ENCODE results near the gene PRKACG.

The PRKACG gene

GRCh38 chr9:69013382-69013727 is 558 bp downstream of the PRKACG start:
- Histone ChIP-seq H3F3A (ENCODE audit: insufficient read depth, low read length) (no peaks in the 10 kb centered on the region), H4K20me1 (ENCODE audit: insufficient read depth, low read length) (no peaks in the 10 kb centered on the region), H3K4me3 (ENCODE audit: low read length) (no peak overlapping the region), H3K9ac (ENCODE audit: low read length) (no peak overlapping the region), H3K4me1 (ENCODE audit: low read length) (no peaks in the 10 kb centered on the region), H3K9me3 (replicated peaks; ENCODE audit: insufficient read depth, low read length) (no peaks in the 10 kb centered on the region), H3K36me3 (replicated peaks; ENCODE audit: insufficient read depth, low read length) (no peaks in the 10 kb centered on the region), H3K79me2 (ENCODE audit: low read length) (no peaks in the 10 kb centered on the region), H3K9me2 (replicated peaks; ENCODE audit: insufficient read depth, low read length) (no peaks in the 10 kb centered on the region), H2AFZ (ENCODE audit: low read length) (no peak overlapping the region), H3K27ac (ENCODE audit: low read length) (no peak overlapping the region), H3K27me3 (replicated peaks; ENCODE audit: insufficient read depth, low read length) (no peaks in the 10 kb centered on the region), H3K4me2 (ENCODE audit: low read depth, low read length) (no peak overlapping the region)
- no peak for DNase-seq
- TF ChIP-seq CTCF (IDR thresholded peaks at IDR 0.05; ENCODE audit: low read length) (no peak), EZH2 (optimal IDR thresholded peaks at IDR 0.05; ENCODE audit: low read depth, low read length) (no peak), EZH2phosphoT487 (IDR thresholded peaks at IDR 0.05; ENCODE audit: low read length) (no peak)

- DNase-seq = no peak
- Histone ChIP-seq H3F3A (ENCODE audit: insufficient read depth, low read length) (no peaks in the 10 kb centered on the region), H3K4me2 (ENCODE audit: low read depth, low read length) (no peak overlapping the region), H3K9me2 (replicated peaks; ENCODE audit: insufficient read depth, low read length) (no peaks in the 10 kb centered on the region), H3K27ac (ENCODE audit: low read length) (no peak overlapping the region), H2AFZ (ENCODE audit: low read length) (no peak overlapping the region), H3K79me2 (ENCODE audit: low read length) (no peaks in the 10 kb centered on the region), H3K4me1 (ENCODE audit: low read length) (no peaks in the 10 kb centered on the region), H3K27me3 (replicated peaks; ENCODE audit: insufficient read depth, low read length) (no peaks in the 10 kb centered on the region), H3K36me3 (replicated peaks; ENCODE audit: insufficient read depth, low read length) (no peaks in the 10 kb centered on the region), H3K9ac (ENCODE audit: low read length) (no peak overlapping the region), H3K4me3 (ENCODE audit: low read length) (no peak overlapping the region), H3K9me3 (replicated peaks; ENCODE audit: insufficient read depth, low read length) (no peaks in the 10 kb centered on the region), H4K20me1 (ENCODE audit: insufficient read depth, low read length) (no peaks in the 10 kb centered on the region)
- TF ChIP-seq EZH2phosphoT487 (IDR thresholded peaks at IDR 0.05; ENCODE audit: low read length) (no peak), CTCF (IDR thresholded peaks at IDR 0.05; ENCODE audit: low read length) (no peak), EZH2 (optimal IDR thresholded peaks at IDR 0.05; ENCODE audit: low read depth, low read length) (no peak)
These were observed 1.1 kb downstream of the PRKACG start for GRCh38 chr9:69012696-69013381.

GRCh38 chr9:69009708-69010107 is 4.2 kb downstream of the PRKACG start:
- H3F3A ChIP-seq (ENCODE audit: insufficient read depth, low read length) = no peaks in the 10 kb centered on the region
- H3K9me2 ChIP-seq (replicated peaks; ENCODE audit: insufficient read depth, low read length) = no peaks in the 10 kb centered on the region
- TF ChIP-seq EZH2phosphoT487 (IDR thresholded peaks at IDR 0.05; ENCODE audit: low read length) (no peak), CTCF (IDR thresholded peaks at IDR 0.05; ENCODE audit: low read length) (no peak), EZH2 (optimal IDR thresholded peaks at IDR 0.05; ENCODE audit: low read depth, low read length) (no peak)
- no peaks in the 10 kb centered on the region for H3K79me2 ChIP-seq (ENCODE audit: low read length)
- no peaks in the 10 kb centered on the region for H3K4me1 ChIP-seq (ENCODE audit: low read length)
- H3K4me2 ChIP-seq (ENCODE audit: low read depth, low read length) = no peak overlapping the region
- H3K27me3 ChIP-seq (replicated peaks; ENCODE audit: insufficient read depth, low read length) = no peaks in the 10 kb centered on the region
- no peak for DNase-seq
- no peak overlapping the region for H3K4me3 ChIP-seq (ENCODE audit: low read length)
- no peak overlapping the region for H3K9ac ChIP-seq (ENCODE audit: low read length)
- no peaks in the 10 kb centered on the region for H3K36me3 ChIP-seq (replicated peaks; ENCODE audit: insufficient read depth, low read length)
- H3K9me3 ChIP-seq (replicated peaks; ENCODE audit: insufficient read depth, low read length) = no peaks in the 10 kb centered on the region
- no peak overlapping the region for H3K27ac ChIP-seq (ENCODE audit: low read length)
- H2AFZ ChIP-seq (ENCODE audit: low read length) = no peak overlapping the region
- no peaks in the 10 kb centered on the region for H4K20me1 ChIP-seq (ENCODE audit: insufficient read depth, low read length)

Measured in MM.1S (cell line).